SKM-1 (cell line): ENCODE measurements around the gene CFAP100.

Experiments
- DNase-seq: peaks from one replicate; lab custom pipeline; 2025; ENCODE audit not compliant: unreplicated experiment; lab: John Stamatoyannopoulos, UW

CFAP100 gene

DNA sequence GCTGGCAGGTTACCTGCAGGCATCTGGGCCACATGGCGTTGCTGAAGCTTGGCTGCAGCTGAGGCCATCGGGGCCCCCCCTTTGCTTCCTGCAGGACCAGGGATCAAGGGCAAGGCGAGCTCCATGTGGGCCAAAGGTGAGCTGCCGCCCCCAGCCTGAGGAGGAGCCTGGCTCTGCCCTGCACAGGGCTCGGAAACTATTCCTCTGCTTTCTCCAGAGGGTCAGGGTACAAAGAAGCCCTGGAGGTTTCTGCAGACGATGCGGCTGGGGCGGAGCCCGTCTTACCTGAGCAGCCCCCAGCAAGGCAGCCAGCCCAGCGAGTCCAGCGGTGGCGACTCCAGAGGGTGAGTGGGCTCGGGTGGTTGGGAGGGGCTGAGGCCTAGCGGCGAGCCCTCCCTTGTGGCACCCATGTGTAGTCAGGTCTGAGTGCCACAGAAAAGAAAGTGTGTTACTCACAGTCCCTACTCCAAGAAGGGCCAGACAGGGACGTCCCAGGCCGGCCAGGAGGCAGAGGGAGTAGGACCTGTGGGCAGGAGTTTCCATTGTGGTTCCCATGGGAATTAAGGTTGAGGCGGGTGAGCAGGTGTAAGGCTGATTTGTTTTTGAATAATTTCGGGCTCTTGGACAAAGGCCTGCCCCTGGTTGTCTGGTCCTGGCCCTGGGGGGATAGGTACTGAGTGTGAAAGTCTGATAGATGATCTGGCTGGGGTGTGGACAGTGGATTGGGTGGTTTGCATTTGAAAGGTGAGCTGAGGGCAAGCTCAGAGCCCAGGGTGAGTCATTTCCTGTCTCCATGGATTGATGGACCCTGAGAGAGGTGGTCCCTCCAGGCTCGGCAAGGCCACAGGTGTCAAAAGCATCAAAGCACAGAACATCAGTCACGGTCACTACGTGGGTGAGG lies 25.4 kb downstream of the CFAP100 start:
- DNase-seq, result no peak

DNA sequence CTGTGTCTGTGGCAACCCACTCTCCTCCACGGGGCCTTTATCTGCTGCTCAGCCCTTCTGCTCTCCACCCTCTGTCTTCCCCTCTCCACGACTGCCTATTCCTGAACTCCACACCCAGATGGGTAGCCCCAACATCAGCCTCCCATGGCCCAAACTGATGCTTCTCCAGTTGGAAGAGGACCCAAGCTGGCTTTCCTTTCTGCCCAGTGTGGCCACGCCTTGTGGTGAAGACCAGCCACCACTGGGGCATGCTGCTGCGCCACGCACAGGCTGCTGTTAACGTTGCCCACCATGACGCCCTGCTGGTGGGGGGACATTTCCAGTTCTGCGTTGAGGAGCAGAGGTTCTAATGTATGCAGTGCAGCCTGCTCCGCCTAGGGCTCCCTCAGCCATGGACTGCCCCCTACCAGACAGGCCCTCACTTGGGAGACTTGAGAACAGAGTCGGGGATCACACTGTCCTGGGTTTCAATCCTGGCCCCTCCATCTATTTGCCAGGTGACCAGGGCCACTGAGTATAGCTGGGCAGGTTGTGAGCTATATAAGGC lies 26.9 kb downstream of the CFAP100 start:
- no peak for DNase-seq

DNA sequence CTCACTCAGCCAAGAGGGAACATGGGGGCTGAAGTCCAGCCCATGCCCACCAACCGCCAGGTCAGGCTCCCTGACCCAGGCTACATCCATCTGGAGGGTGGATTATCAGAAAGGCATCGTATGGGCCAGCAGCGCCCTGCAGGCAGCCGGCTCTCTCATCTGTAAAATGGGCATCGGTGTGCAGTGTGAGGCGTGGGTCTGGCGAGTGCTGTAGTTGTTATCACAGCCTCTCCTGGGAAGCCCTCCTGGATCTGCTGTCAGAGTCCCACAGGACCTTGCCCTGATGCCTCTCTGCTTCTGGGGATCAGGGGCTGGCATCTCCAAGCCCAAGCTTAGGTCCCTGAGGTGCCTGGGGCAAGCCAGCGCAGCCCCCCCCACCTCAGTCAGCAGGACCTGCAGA lies 27.4 kb downstream of the CFAP100 start:
- DNase-seq, result no peak

DNA sequence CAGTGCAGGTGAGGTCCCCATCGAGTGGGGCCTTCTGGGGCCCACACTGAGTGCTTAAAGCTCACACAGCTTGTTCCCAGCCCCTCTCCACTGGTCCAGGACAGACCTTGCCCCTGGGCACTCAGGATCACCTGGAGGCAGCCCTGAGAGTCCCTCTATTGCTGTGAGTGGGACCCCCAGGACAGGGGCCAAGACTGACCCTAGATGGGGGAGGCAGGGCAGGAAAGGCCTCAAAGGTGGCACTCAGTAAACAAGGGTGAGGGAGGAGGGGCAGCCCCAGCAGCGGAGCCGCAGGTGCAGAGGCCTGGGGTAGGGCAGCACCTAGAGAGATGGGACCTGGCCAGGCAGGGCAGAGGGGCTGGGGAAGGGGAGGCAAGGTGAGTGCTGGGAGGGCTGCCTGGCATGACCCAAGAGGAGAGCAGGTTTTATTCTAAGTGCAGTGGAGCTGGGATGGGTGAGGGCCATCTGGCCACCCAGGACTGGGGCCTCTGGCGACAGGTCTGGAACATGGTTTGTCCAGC lies 27.9 kb downstream of the CFAP100 start:
- no peak for DNase-seq

DNA sequence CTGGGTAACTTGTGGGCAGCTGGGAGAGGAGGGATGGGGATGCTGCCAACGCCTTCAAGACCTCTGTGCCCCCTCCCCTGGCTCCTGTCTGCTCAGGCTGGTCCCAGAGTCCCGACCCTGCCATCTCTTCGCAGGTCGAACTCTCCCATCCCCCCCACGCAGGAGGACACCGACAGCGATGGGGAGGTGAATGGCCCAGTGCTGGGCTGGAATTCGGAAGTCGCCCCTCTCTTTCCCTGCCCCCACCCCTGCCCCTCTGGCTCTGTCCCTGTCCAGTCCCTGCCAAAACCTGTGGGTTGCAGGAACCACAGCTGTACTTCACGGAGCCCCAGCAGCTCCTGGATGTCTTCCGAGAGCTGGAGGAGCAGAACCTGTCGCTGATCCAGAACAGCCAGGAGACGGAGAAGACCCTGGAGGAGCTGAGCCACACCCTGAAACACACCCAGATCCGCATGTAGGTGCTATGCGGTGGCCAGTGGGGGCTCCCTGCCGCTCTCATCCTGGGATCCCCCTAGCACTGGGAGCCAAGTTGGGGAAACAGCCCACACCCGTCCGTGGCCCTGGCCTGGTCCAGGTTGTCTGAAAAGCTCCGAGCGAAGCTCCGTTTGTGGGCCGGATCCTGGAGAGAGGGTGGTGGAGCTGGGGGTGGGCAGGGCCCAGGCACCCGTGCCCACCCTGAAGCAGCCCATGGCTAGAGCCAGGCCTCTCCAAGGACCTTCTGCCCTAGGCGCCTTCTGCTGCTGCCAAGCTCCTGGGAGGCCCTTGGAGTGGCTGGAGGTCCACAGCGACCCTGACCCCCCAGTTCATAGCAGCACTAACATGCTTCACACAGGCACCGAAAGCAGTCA lies 28.7 kb downstream of the CFAP100 start:
- DNase-seq, result no peak

DNA sequence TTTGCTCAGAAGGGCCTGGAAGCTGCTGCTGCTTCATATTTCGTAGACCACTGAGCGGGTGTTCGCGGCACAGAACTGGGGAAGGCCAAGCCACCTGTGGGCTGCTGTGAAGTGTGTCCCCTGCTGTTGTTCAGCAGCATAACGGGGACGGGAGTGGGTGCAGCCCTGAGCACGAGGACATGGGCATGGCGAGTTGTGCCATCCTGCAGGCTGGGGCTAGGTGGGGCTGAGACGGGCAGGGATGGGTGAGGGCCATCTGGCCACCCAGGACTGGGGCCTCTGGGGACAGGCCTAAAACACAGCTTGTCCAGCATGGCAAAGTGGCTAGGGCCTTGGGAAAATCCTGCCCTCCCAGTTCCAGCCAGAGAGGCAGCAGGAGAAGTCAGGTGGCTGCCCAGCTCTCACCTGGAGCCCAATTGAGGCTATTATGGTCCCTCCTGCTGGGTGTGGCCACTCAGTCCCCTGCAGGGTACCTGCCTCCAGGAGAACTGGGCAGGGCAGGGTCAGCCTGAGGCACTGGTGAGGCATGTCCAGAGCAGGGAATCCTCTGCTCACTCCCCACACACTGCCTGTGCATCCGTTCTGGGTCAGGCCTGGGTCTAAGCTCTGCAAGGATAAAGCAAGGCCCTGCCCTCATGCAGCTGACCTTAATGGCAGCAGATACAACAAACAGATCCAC lies 29.5 kb downstream of the CFAP100 start:
- no peak for DNase-seq

DNA sequence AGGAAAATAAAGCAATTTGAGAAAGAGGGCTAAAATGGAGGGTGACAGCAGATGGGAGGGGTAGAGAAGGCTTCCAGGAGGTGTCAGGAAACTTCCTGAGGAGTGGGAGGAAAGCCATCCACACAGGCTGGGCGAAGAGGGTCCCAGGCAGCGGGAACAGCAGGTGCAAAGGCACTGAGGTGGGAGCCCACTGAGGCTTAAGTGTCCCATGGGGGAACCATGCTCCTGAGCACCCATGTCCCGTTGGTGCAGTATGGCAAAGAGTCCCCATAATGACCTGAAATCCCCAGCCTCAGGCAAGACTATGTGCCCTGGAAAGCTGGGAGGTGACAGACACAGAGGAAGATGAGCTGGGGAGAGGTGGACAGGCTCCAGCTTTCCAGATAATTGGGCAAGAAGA lies 30.0 kb downstream of the CFAP100 start:
- DNase-seq, result no peak

DNA sequence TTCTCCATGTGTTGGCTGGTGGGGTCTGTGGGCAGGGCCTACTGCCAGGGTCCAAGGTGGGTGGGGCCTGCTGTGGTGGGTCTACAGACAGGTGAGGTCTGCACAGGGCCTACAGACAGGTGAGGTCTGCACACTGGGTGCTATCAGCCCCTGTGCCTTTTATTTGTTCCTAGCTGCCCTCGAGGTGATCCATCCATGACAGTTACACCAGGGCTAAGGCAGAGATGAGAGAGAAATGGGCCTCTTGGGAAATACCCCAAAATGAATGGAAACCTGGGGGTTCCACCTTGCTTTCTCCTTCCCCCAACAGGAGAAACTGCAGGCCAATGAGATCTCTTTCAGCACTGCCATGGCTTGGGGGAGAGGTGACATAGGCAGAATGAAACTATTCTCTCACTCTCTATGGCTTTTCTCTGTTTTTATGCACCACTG lies 36.4 kb downstream of the CFAP100 start:
- DNase-seq, result no peak

DNA sequence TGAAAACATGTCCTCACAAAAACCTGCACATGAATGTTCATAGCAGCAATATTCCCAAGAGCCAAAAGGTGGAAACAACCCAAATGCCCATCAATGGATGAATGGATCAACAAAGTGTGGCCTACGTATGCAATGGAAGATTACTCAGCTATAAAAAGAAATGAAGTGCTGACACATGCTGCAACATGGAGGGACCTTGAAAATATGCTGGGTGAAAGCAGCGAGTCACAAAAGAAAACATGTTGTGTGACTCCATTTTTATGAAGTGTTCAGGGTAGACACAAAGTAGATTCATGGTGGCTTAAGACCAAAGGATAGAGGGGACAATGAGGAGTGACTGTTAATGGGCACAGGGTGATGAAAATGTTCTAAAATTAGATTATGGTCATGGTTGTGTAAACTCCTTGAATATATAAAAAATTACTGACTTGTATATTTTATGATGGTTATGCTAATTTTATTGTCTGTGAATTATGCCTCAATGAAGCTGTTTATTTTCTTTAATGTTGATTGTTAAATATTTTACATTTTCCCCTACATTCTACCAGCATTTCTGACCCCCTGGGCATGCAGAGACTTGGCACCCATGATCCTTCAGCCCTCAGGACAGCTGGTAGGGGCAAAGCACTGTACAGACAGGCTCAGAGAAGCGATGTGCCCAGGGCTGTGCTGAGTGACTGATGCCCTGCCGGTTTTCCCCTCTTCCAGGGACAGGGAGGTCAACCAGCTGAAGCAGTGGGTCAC lies 37.8 kb downstream of the CFAP100 start:
- no peak for DNase-seq

DNA sequence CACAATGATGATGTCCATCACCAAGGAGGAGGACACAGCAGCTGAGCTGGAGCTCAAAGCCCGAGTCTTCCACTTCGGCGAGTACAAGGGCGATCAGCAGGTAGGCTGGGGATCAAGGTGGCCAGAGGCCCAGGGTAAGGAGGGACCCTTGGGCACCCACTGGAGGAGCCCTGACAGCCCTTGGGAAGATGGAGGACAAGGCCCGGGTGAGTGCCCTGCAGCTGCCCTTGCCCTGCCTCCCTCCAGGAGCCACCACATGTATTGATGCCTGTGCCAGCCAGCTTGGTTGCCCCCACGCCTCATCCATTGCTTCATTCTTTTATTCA lies 38.4 kb downstream of the CFAP100 start:
- DNase-seq, result no peak

DNA sequence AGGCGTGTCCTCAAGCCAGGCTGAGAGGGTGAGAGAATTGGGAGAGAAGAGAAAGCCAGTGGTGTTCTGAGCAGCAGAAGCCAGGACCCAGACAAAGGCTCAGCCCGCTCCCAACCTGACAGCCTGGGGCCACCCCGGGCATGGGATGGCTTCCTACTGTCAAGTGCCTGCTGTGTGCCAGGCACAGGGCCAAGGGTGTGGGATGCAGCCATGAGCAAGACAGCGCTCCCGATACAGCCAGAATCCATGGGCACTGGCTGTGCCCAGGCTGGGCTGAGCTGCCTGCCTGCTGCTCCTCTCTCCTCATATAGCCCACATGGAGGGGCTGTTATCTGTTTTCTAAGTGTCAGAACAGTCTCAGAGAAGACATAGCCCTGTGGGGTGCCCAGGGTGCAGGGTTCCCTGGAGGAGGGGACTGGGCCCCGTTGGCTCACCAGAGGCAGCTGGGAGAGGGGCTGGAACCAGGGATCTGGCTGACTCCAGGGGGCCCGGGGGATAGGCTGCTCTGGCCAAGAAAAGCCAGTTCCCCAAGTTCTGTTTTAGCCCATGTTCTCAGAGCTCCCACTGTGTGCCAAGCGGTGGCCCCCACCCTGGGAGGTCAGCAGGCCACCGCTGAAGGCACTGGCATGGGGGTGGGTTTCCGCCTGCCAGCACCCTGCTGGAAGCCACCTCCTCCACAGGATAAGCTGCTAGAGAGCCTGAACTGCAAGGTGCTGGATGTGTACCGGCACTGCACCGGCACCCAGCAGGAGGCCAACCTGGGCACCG lies 39.0 kb downstream of the CFAP100 start:
- DNase-seq, result no peak

DNA sequence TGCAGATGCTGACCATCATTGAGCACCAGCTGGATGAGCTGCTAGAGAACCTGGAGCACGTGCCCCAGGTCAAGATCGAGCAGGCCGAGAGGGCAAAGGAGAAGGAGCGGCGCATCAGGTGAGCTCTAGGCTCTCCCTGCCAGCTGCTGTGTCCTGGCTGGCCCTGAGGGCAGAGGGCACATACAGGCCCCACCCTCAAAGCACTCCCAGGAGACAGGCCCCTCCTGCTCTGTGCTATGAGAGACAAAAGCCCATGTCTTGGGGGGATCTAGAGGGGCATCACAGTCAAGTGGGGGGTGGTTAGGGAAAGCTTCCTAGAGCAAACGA lies 39.5 kb downstream of the CFAP100 start:
- DNase-seq, result no peak

DNA sequence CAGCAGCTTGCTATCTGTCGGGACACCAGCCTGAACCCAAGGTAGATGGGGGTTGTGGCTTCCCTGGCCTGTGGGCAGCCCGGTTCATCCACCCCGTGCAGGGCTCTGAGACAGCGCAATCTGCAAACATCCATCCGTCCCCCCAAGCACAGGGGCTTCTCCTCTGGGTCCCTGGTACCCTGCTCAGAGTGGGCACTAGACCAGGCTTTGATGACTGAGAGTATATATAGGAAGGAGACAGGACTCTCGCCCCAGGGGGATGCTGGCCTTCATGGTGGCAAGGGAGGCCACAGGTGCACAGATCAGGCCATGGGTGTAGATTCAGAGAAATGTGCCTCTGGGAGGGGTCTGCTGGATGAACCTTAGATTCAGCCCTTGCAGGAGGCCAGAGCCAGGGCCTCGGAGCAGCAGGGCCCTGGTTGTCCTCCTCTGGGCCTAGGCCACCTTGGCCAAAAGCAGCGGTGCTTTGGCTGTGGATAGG lies 40.3 kb downstream of the CFAP100 start:
- no peak for DNase-seq

DNA sequence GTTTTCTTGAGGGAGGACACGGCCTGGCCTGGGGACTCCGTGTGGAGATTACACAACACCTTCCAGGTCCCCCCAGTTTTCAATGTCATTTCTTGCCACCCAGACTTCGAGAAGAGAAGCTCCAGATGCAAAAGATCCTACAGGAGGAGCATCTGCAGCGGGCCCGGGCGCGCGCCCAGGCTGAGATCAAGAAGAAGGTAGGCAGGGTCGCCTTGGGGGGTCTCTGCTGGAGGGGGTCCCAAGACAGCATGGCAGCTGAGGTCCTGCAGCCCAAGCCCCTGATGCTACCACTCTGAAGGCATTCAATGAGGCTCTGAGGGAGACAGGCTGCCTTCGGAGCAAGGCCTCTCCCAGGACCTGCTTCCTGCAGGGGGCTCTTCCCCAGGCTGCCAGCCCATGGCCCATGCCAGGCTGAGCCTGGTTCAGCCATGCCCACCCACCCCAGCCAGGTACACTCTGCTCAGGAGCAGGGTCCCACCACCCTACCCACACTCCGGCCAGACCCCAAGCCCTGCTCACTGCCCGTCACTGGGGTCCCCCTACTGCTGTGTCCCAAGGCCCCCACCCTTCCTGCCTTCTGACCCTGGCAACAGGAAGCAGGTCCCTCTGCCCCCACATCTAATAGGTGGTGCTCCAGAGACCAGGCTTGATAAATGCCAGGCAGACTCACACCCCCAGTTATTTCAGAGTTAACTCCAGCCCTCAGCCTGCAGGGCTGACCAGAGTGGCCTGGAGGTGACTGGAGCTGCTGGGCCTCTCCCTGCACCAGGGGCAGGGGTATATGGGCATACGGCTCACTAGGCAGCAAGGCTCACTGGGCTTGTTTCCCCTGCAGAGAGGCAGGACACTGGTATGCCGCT lies 41.0 kb downstream of the CFAP100 start:
- DNase-seq, result no peak

DNA sequence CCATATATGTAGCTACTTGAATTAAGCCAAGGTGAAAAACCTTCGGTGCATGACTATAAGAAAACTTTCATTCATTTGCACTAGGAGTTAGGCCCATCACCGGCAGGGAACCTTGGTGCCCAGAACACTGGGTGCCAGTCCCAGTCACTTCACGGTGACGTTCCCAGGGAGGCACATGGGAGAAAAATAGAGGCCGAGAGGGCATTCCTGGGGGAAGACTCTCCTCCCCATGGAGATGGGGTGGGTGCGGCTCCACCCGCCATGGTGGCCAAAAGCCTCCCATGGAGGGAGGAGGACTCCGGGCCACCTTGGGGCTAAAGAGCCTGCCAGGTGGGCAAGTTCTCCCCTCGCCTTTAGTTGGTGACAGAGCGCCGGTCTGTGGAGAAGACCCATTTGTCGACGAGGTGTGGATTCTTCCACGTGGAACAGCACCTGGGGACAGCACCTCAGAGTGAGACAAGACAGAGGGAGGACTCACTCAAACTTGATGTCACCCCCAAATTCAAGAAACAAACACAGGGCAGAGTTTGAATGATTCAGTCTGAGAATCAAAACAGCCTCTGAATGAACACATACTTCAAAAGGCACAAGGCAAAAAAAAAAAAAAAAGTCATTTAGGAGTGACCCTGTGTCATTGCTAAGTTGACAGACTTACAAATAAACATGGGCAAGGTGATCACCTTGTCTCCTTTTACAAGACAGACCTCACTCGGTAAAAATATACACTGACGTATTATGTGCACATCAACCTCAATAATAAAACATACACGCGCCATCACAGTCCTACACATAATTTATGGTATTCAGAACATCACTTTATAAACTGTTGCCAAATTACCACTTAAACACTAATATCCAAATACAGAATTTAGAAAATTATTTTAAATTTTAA lies 42.4 kb downstream of the CFAP100 start:
- no peak for DNase-seq

DNA sequence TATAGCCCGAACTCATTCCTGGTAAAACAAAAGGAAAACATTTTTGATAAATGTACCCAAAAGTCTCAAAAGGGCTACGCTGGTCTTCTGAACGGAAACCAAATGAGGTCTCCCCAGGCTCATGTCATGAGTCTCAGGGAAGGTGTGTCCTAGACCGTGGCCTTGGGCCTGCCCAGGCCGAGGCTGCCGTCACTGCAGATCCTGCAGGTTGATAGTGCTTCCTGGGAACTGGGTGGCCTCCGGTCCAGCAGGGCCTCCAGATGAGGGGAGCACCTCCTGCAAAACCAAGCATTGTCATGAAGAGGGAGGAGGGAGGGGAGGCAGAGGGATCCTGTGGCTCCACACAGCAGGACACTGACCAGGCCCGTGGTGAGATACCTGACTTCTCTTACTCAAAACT lies 43.5 kb downstream of the CFAP100 start:
- no peak for DNase-seq

DNA sequence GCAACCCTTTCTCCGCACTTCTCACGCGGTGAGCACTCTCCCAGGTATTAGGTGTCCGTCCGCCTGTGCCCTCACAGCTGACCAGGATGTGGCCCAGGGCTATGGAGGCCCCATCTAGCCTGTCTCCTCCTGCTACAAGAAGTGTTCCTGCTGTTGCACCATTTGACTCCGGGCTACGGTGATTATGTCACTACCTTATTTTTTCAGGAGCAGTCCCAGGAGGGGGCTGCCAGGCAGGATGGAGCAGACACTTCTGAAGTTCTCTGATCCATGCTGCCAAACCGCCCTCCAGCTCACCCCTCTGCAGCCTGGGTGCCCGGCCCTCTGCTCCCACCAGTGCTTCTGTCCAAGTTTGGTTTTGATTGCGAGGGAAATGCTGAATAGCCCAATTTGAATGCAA lies 44.0 kb downstream of the CFAP100 start:
- no peak for DNase-seq
